Testis (tissue), 3 donors: ENCODE measurements around the gene KCNK7. TPM values are rescaled to one million over a fixed set of nuclear protein-coding genes. Genes with fewer than 3 reads are reported as not detected.

ENCODE experiments used
- DNase-seq: peaks from one replicate; pipeline ENCODE4 v3.0.0-alpha.2; 2019
- H3K27ac ChIP-seq, 2 donors: fragments of 200-600 bp; sonication (generic); one replicate each; pipeline ENCODE4 v1.5.1; 2019
- H3K27me3 ChIP-seq: fragments of 200-600 bp; sonication (generic); one replicate; pipeline ENCODE4 v1.5.1; 2019
- H3K36me3 ChIP-seq: fragments of 200-600 bp; sonication (generic); one replicate; pipeline ENCODE4 v1.5.1; 2017; ENCODE audit warnings: low read depth; ENCODE audit errors: missing control alignments
- H3K4me1 ChIP-seq: fragments of 200-600 bp; sonication (generic); one replicate; pipeline ENCODE4 v1.5.1; 2019
- H3K4me3 ChIP-seq, 2 donors: fragments of 200-600 bp; sonication (generic); one replicate each; pipeline ENCODE4 v1.5.1; 2017 to 2019
- H3K9me3 ChIP-seq: fragments of 200-600 bp; sonication (generic); one replicate; pipeline ENCODE4 v1.5.1; 2017
- POLR2A ChIP-seq: fragments of 450-650 bp; IDR thresholded peaks from one replicate; pipeline ENCODE4 v1.6.1; 2017; ENCODE audit warnings: antibody characterized with exemption, mild to moderate bottlenecking, moderate library complexity
- WGBS, 2 donors: methylation state at CpG; one replicate each; pipeline ENCODE4 v1.1.5; 2018; 5-methylcytosine and 5-hydroxymethylcytosine counted together
- intact Hi-C: fragments of 100-400 bp; cut with DNase I; formaldehyde crosslinking; loops from one replicate; pipeline ENCODE4 v1.15.1; 2023; ENCODE audit warnings: low total_unique reads
- polyA plus RNA-seq: library from polyadenylated mRNA; stranded (reverse); fragments of 350-450 nt; fragmentation: Illumina TruSeq; extraction: RNeasy Lipid Tissue Mini Kit (QIAGEN cat#74804); gene quantifications from one replicate; pipeline ENCODE4 v1.2.3, GENCODE V29; 2014; ENCODE audit warnings: low read depth, low replicate concordance; ENCODE audit not compliant: insufficient read depth
- total RNA-seq, 2 donors: library from RNA; depleted of rRNA; stranded (reverse); fragments of >200 nt; gene quantifications; one replicate each; pipeline ENCODE4 v1.2.3, GENCODE V29; 2016
- TF ChIP-seq, protein P1 (sequence below), 3 experiments: fragments of 450-650 bp in 2 of 3; fragments of 200-600 bp in 1 of 3; sonication (generic) in 1 of 3; IDR thresholded peaks; one replicate each; pipeline ENCODE4 v1.5.1; 2016 to 2019; ENCODE audit warnings: antibody characterized with exemption in 3 of 3, mild to moderate bottlenecking in 2 of 3, moderate library complexity in 1 of 3

KCNK7 gene
- total and polyA plus RNA-seq, 3 donors from 2014 or later, result 0.26 to 2.5 (median 0.99) TPM

GRCh38 chr11:65581928-65582327 lies 13.7 kb downstream of the KCNK7 start:
- 86 to 90% methylated on average over 3 of the region's 3 CpGs for WGBS, 2 donors
- Histone ChIP-seq H3K4me1 (peaks cover 11% of the 10 kb centered on the region), H3K36me3 (no peaks in the 10 kb centered on the region)

GRCh38 chr11:65580756-65581155 lies 14.8 kb downstream of the KCNK7 start:
- H3K27ac ChIP-seq, result no peak overlapping the region
- H3K36me3 ChIP-seq, result no peaks in the 10 kb centered on the region
- TF ChIP-seq POLR2A, result no peak
- TF ChIP-seq, protein P1, sequence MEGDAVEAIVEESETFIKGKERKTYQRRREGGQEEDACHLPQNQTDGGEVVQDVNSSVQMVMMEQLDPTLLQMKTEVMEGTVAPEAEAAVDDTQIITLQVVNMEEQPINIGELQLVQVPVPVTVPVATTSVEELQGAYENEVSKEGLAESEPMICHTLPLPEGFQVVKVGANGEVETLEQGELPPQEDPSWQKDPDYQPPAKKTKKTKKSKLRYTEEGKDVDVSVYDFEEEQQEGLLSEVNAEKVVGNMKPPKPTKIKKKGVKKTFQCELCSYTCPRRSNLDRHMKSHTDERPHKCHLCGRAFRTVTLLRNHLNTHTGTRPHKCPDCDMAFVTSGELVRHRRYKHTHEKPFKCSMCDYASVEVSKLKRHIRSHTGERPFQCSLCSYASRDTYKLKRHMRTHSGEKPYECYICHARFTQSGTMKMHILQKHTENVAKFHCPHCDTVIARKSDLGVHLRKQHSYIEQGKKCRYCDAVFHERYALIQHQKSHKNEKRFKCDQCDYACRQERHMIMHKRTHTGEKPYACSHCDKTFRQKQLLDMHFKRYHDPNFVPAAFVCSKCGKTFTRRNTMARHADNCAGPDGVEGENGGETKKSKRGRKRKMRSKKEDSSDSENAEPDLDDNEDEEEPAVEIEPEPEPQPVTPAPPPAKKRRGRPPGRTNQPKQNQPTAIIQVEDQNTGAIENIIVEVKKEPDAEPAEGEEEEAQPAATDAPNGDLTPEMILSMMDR (IDR thresholded peaks at IDR 0.05), result no peak
- no peaks in the 10 kb centered on the region for H3K9me3 ChIP-seq
- H3K27me3 ChIP-seq, result no peaks in the 10 kb centered on the region
- DNase-seq, result no peak
- no peak overlapping the region for H3K4me3 ChIP-seq
- 94 to 95% methylated on average over 8 of the region's 8 CpGs for WGBS, 2 donors
- intact Hi-C loops, result no loop called here
- H3K4me1 ChIP-seq, result peaks cover 17% of the 10 kb centered on the region

More at GRCh38 chr11:65581928-65582327, 13.7 kb downstream of the KCNK7 start:
- H3K27ac ChIP-seq, result no peak overlapping the region
- DNase-seq, result no peak
- intact Hi-C loops, result no loop called here
- no peak overlapping the region for H3K4me3 ChIP-seq
- no peaks in the 10 kb centered on the region for H3K9me3 ChIP-seq
- no peaks in the 10 kb centered on the region for H3K27me3 ChIP-seq
- TF ChIP-seq POLR2A, result no peak
- TF ChIP-seq, protein P1 (IDR thresholded peaks at IDR 0.05), result no peak

DNA sequence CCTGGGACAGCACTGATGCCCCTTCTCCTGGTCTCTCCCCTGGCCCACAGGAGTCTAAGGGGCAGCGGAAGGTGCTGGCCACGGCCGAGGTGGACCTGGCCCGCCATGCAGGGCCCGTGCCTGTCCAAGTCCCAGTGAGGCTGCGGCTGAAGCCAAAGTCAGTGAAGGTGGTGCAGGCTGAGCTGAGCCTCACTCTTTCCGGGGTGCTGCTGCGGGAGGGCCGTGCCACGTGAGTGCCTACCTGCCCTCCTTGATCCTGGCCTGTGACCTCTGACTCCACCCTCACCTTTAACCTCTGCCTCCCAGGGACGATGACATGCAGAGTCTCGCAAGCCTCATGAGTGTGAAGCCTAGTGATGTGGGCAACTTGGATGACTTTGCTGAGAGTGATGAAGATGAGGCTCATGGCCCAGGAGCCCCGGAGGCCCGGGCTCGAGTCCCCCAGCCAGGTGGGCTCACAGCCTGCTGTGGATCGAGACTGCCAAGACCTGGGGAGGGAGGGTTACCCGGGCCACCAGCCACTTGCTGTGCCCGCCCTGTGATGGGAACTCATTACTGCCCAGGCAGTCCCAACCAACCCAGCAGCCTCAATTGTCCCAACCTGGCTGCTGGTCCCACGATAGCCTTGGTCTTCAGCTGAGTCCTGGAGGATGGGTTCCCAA lies 15.4 kb downstream of the KCNK7 start:
- Histone ChIP-seq H3K4me3 (no peak overlapping the region), H3K27me3 (no peaks in the 10 kb centered on the region), H3K36me3 (no peaks in the 10 kb centered on the region), H3K27ac (no peak overlapping the region), H3K9me3 (no peaks in the 10 kb centered on the region), H3K4me1 (peaks cover 22% of the 10 kb centered on the region)
- no peak for DNase-seq
- TF ChIP-seq, protein P1 (IDR thresholded peaks at IDR 0.05), result no peak
- no peak for TF ChIP-seq POLR2A
- intact Hi-C loops, result no loop called here
- WGBS, 2 donors, result 94 to 98% methylated on average over 6 to 19 of the region's 19 CpGs

GRCh38 chr11:65579291-65579690 lies 16.3 kb downstream of the KCNK7 start:
- WGBS, 2 donors, result 88 to 93% methylated on average over 4 of the region's 4 CpGs
- Histone ChIP-seq H3K27me3 (no peaks in the 10 kb centered on the region), H3K36me3 (no peaks in the 10 kb centered on the region), H3K9me3 (no peaks in the 10 kb centered on the region), H3K4me3 (no peak overlapping the region), H3K4me1 (peaks cover 30% of the 10 kb centered on the region), H3K27ac (no peak overlapping the region)
- DNase-seq, result no peak
- intact Hi-C loops, result no loop called here
- no peak for TF ChIP-seq POLR2A
- TF ChIP-seq, protein P1 (IDR thresholded peaks at IDR 0.05), result no peak

DNA sequence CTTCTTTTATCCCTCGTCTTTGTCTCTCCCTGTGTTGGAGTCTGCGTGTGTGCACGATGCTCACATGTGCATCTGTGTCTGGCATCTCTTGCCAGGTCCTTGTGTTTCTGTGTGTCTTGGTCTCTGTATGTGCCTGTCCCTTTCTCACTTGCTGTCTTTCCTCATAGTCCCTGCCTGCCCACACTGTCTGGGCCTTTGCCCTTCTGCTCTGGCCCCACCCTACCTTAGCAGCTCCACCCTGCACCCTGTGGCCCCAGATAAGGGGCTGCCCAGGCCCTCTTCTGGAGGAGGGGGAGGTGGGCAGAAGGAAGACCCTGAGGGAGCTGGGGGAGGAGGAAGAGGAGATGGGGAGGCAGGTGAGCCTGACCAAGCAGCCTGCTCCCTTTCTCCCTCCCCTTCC lies 16.9 kb downstream of the KCNK7 start:
- intact Hi-C loops, result no loop called here
- WGBS, 2 donors, result 43 to 50% methylated on average over 3 of the region's 3 CpGs

More for the DNA sequence above, 16.9 kb downstream of the KCNK7 start:
- no peaks in the 10 kb centered on the region for H3K9me3 ChIP-seq
- no peaks in the 10 kb centered on the region for H3K27me3 ChIP-seq
- no peak for DNase-seq
- no peak overlapping the region for H3K27ac ChIP-seq
- no peaks in the 10 kb centered on the region for H3K36me3 ChIP-seq
- peaks cover 33% of the 10 kb centered on the region for H3K4me1 ChIP-seq
- no peak for TF ChIP-seq POLR2A
- TF ChIP-seq, protein P1 (IDR thresholded peaks at IDR 0.05), result no peak
- H3K4me3 ChIP-seq, result no peak overlapping the region
